RWPE1 (cell line): ENCODE data around the gene PTRHD1.

Source experiments
- CTCF ChIA-PET: fragments of 350-600 bp; sonication (Branson Sonifier 250); formaldehyde crosslinking; extraction: SDS; loops from one replicate; lab custom pipeline; 2021; lab: Yijun Ruan, JAX
- POLR2A ChIA-PET: fragments of 400-600 bp; formaldehyde crosslinking; extraction: SDS; loops from one replicate; lab custom pipeline; 2020; ENCODE audit warnings: antibody characterized with exemption; ENCODE audit not compliant: low non-redundant PET; lab: Yijun Ruan, JAX
- DNase-seq: peaks from one replicate; pipeline ENCODE4 v3.0.0; 2012; ENCODE audit warnings: low spot score
- H3K27ac ChIP-seq: fragments of 450-650 bp; 2 replicates; pipeline ENCODE4 v1.5.1; 2017
- CTCF ChIP-seq: fragments of 450-650 bp; conservative IDR thresholded peaks from 2 replicates; pipeline ENCODE4 v1.5.1; 2017; ENCODE audit warnings: low read depth, mild to moderate bottlenecking

Gene PTRHD1

GRCh38 chr2:24783641-24784040 is 9.6 kb downstream of the PTRHD1 start:
- H3K27ac ChIP-seq: no peak overlapping the region
- ChIA-PET CTCF (no interaction called here), POLR2A (no interaction called here)
- no peak for TF ChIP-seq CTCF
- no peak for DNase-seq

- no peak overlapping the region for H3K27ac ChIP-seq
- ChIA-PET CTCF (interaction anchor here (0.7 to 2.3 kb wide), 2 partner anchors 14 to 387 kb away, joined by 3 to 13 read pairs; partner anchors contain the start of genes CENPO and PTRHD1), POLR2A (no interaction called here)
- TF ChIP-seq CTCF: no peak
- no peak for DNase-seq
Measured at GRCh38 chr2:24779116-24779515, 14.1 kb downstream of the PTRHD1 start.

GRCh38 chr2:24774373-24774772 is 18.8 kb downstream of the PTRHD1 start:
- no peak for DNase-seq
- TF ChIP-seq CTCF: no peak
- ChIA-PET POLR2A (no interaction called here), CTCF (interaction anchor here (0.6 to 0.9 kb wide), 3 partner anchors 14 to 364 kb away, joined by 3 to 4 read pairs (median 3); no protein-coding TSS in a partner anchor)
- H3K27ac ChIP-seq: no peak overlapping the region

- CTCF ChIA-PET: no interaction called here
- no peak for DNase-seq
- POLR2A ChIA-PET: no interaction called here
- no peak overlapping the region for H3K27ac ChIP-seq
- TF ChIP-seq CTCF: no peak
Measured at GRCh38 chr2:24771764-24772586, 21.2 kb downstream of the PTRHD1 start.

- ChIA-PET POLR2A (no interaction called here), CTCF (no interaction called here)
- H3K27ac ChIP-seq: no peak overlapping the region
- no peak for DNase-seq
- no peak for TF ChIP-seq CTCF
Measured at GRCh38 chr2:24771061-24771460, 22.1 kb downstream of the PTRHD1 start.

GRCh38 chr2:24768601-24769000 is 24.6 kb downstream of the PTRHD1 start:
- no peak for TF ChIP-seq CTCF
- H3K27ac ChIP-seq: no peak overlapping the region
- ChIA-PET POLR2A (no interaction called here), CTCF (interaction anchor here (0.7 kb wide), 1 partner anchor 759 kb away, joined by 4 read pairs; no protein-coding TSS in a partner anchor)
- no peak for DNase-seq
